Stomach (tissue), 9 donors: Measurements from ENCODE around the gene TCF12. TPM values are rescaled to one million over a fixed set of nuclear protein-coding genes. Genes with fewer than 3 reads are reported as not detected.

Source experiments
- DNase-seq, 2 donors: peaks; one replicate each; pipeline versions ENCODE4 v3.0.0 to v3.0.0-alpha.2; 2013 to 2019
- H3K27ac ChIP-seq, 5 donors: fragments of 200-600 bp in 4 of 5; sonication (generic) in 4 of 5; one replicate each; pipeline ENCODE4 v1.5.1; 2013 to 2019; ENCODE audit warnings: mild to moderate bottlenecking in 1 of 5, moderate library complexity in 1 of 5
- H3K27me3 ChIP-seq, 3 donors: fragments of 200-600 bp; sonication (generic); one replicate each; pipeline ENCODE4 v1.5.1; 2017 to 2019; ENCODE audit warnings: mixed run types in 1 of 3
- H3K36me3 ChIP-seq, 4 donors: fragments of 200-600 bp; sonication (generic); 1 replicate in 3 of 4; 2 replicates in 1 of 4; pipeline ENCODE4 v1.5.1; 2016 to 2019
- H3K4me1 ChIP-seq, 4 donors: fragments of 200-600 bp; sonication (generic); one replicate each; pipeline ENCODE4 v1.5.1; 2016 to 2019
- H3K4me3 ChIP-seq, 4 donors: fragments of 200-600 bp; sonication (generic) in 3 of 4; one replicate each; pipeline ENCODE4 v1.5.1; 2016 to 2019; ENCODE audit warnings: mild to moderate bottlenecking in 1 of 4
- H3K9me3 ChIP-seq, 4 donors: fragments of 200-600 bp; sonication (generic); one replicate each; pipeline ENCODE4 v1.5.1; 2016 to 2019
- CTCF ChIP-seq, 7 experiments: fragments of 450-650 bp in 4 of 7; fragments of 200-600 bp in 3 of 7; sonication (generic) in 3 of 7; IDR thresholded peaks; one replicate each; pipeline ENCODE4 v1.5.1; 2016 to 2019; ENCODE audit warnings: antibody characterized with exemption in 7 of 7, control low read depth in 2 of 7, mild to moderate bottlenecking in 1 of 7
- EP300 ChIP-seq: sonication (generic); formaldehyde crosslinking; IDR thresholded peaks from one replicate; pipeline ENCODE4 v1.6.1; 2017; ENCODE audit warnings: antibody characterized with exemption
- POLR2A ChIP-seq, 4 donors: fragments of 450-650 bp; IDR thresholded peaks; one replicate each; pipeline ENCODE4 v1.6.1; 2016; ENCODE audit warnings: antibody characterized with exemption in 4 of 4, control low read depth in 2 of 4, mild to moderate bottlenecking in 1 of 4, moderate library complexity in 1 of 4
- POLR2AphosphoS5 ChIP-seq, 3 donors: sonication (generic); formaldehyde crosslinking; IDR thresholded peaks; one replicate each; pipeline ENCODE4 v1.6.1; 2016; ENCODE audit warnings: antibody characterized with exemption in 3 of 3
- WGBS, 5 donors: extraction: QIAGEN DNeasy Blood & Tissue Kit in 3 of 5; methylation state at CpG; one replicate each; pipeline versions ENCODE4 v1.1.5 to v1.1.7; 2013 to 2018; 5-methylcytosine and 5-hydroxymethylcytosine counted together
- intact Hi-C: fragments of 100-400 bp; cut with DNase I; formaldehyde crosslinking; loops from one replicate; pipeline ENCODE4 v1.15.1; 2023; ENCODE audit warnings: low total_unique reads
- polyA plus RNA-seq, 3 donors: library from polyadenylated mRNA; stranded (reverse); fragments of 200-250 nt; gene quantifications; one replicate each; pipeline ENCODE4 v1.2.3, GENCODE V29; 2013
- total RNA-seq, 5 donors: library from RNA; depleted of rRNA; stranded (reverse); fragments of >200 nt; gene quantifications; one replicate each; pipeline versions ENCODE4 v1.1.0 to v1.2.3, GENCODE V29; 2014 to 2016
- donor health status: healthy with polysubstance abuse.
- donor health status: Bipolar disorder and iron deficiency.
- donor health status: healthy.

The TCF12 gene
- total and polyA plus RNA-seq, 8 donors: 11.2 to 462 (median 130) TPM

GRCh38 chr15:57036352-57036751 is 117.9 kb downstream of the TCF12 start:
- Histone ChIP-seq H3K36me3 (no peaks in the 10 kb centered on the region), H3K9me3 (no peaks in the 10 kb centered on the region), H3K4me1 (peaks cover under 1 to 61% (median 42%) of the 10 kb centered on the region in 4 donors), H3K27me3 (no peaks in the 10 kb centered on the region), H3K27ac (no peak overlapping the region), H3K4me3 (no peak overlapping the region)
- WGBS, 5 donors: 12 to 43% (median 30%) methylated on average over 1 of the region's 1 CpG
- intact Hi-C loops: no loop called here
- TF ChIP-seq EP300 (no peak), POLR2AphosphoS5 (IDR thresholded peaks at IDR 0.05) (no peak), POLR2A (IDR thresholded peaks at IDR 0.05) (no peak), CTCF (IDR thresholded peaks at IDR 0.05) (no peak)
- DNase-seq: no peak

GRCh38 chr15:57037548-57037947 is 119.1 kb downstream of the TCF12 start:
- TF ChIP-seq POLR2A (IDR thresholded peaks at IDR 0.05) (no peak), CTCF (IDR thresholded peaks at IDR 0.05) (no peak), POLR2AphosphoS5 (IDR thresholded peaks at IDR 0.05) (no peak), EP300 (no peak)
- Histone ChIP-seq H3K9me3 (no peaks in the 10 kb centered on the region), H3K27me3 (no peaks in the 10 kb centered on the region), H3K36me3 (no peaks in the 10 kb centered on the region), H3K4me1 (peaks cover 0 to 59% (median 44%) of the 10 kb centered on the region in 4 donors), H3K4me3 (no peak overlapping the region), H3K27ac (no peak overlapping the region)
- 84 to 90% (median 89%) methylated on average over 5 of the region's 5 CpGs for WGBS, 5 donors
- intact Hi-C loops: no loop called here
- DNase-seq: no peak

DNA sequence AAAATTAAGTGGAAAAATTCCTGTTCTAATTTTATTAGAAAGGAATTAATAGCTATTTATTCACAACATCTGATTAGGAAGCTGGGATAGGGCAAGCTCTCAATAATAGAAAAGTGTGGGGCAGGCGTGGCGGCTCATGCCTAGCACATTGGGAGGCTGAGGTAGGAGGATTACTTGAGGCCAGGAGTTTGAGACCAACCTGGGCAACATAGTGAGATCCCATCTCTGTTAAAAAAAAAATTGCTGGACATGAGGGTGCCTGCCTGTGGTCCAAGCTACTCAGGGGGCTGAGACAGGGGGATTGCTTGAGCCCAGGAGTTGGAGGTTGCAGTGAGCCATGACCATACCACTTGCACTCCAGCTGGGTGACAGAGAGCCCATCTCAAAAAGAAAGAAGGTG is 119.6 kb downstream of the TCF12 start:
- WGBS, 5 donors: 97 to 100% (median 99%) methylated on average over 2 of the region's 2 CpGs

DNA sequence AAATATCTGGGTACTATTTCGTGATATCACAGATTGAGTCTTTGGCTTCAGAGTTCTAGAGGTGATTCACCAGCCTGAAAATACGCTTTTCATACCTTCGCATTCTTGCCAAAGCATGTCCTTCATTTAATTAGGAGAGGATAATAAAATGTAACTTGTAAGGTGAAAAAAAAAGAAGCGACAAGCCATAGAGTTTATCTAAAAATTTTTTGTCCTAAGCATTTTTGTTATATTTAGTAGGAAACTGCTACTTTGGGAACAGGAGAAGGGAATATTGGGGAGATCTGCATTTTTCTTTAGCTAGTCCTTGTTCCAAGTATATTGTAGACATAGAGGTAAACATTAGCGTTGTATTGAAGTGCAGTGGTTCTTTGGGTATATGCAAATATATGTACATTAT is 120.1 kb downstream of the TCF12 start:
- no peak overlapping the region for H3K27ac ChIP-seq
- 91 to 98% (median 94%) methylated on average over 5 of the region's 5 CpGs for WGBS, 5 donors
- peaks cover 0 to 50% (median 37%) of the 10 kb centered on the region in 4 donors for H3K4me1 ChIP-seq
- H3K4me3 ChIP-seq: no peak overlapping the region
- TF ChIP-seq POLR2A (IDR thresholded peaks at IDR 0.05): no peak
- H3K27me3 ChIP-seq: no peaks in the 10 kb centered on the region
- H3K9me3 ChIP-seq: no peaks in the 10 kb centered on the region
- H3K36me3 ChIP-seq: no peaks in the 10 kb centered on the region
- DNase-seq: no peak
- intact Hi-C loops: no loop called here

More for the DNA sequence above, 119.6 kb downstream of the TCF12 start:
- Histone ChIP-seq H3K4me3 (no peak overlapping the region), H3K9me3 (no peaks in the 10 kb centered on the region), H3K36me3 (no peaks in the 10 kb centered on the region), H3K27me3 (no peaks in the 10 kb centered on the region), H3K4me1 (peaks cover 0 to 54% (median 41%) of the 10 kb centered on the region in 4 donors), H3K27ac (no peak overlapping the region)
- DNase-seq: no peak
- intact Hi-C loops: no loop called here
- no peak for TF ChIP-seq POLR2AphosphoS5 (IDR thresholded peaks at IDR 0.05)
- no peak for TF ChIP-seq CTCF (IDR thresholded peaks at IDR 0.05)
- TF ChIP-seq POLR2A (IDR thresholded peaks at IDR 0.05): no peak
- no peak for TF ChIP-seq EP300

GRCh38 chr15:57041416-57041815 is 123.0 kb downstream of the TCF12 start:
- Histone ChIP-seq H3K9me3 (no peaks in the 10 kb centered on the region), H3K4me3 (no peak overlapping the region), H3K36me3 (no peaks in the 10 kb centered on the region), H3K27me3 (no peaks in the 10 kb centered on the region), H3K4me1 (peaks cover 0 to 45% (median 28%) of the 10 kb centered on the region in 4 donors), H3K27ac (no peak overlapping the region)
- intact Hi-C loops: no loop called here
- TF ChIP-seq CTCF (IDR thresholded peaks at IDR 0.05): no peak
- TF ChIP-seq POLR2A (IDR thresholded peaks at IDR 0.05): no peak
- TF ChIP-seq EP300: no peak
- no peak for TF ChIP-seq POLR2AphosphoS5 (IDR thresholded peaks at IDR 0.05)
- no peak for DNase-seq
